Stimulated activated CD8-positive, alpha-beta memory T cell treated with anti-CD3 and anti-CD28 coated beads, Interleukin-15, amount 100 ng/mL, for 48 hours (primary cell): ENCODE data around the gene ASF1B.
A peak's percentile ranks its signal among the peaks of the same experiment; 100 is the strongest.
"Not testable (repeated sequence)": the region's sequence is repeated elsewhere in the genome, so short reads cannot be mapped to it uniquely, and the experiment has no call there.

Experiments
- DNase-seq, 2 donors: peaks; one replicate each; pipeline ENCODE4 v3.0.0-alpha.2; 2020; ENCODE audit warnings: low read depth in 2 of 2

ASF1B gene

DNA sequence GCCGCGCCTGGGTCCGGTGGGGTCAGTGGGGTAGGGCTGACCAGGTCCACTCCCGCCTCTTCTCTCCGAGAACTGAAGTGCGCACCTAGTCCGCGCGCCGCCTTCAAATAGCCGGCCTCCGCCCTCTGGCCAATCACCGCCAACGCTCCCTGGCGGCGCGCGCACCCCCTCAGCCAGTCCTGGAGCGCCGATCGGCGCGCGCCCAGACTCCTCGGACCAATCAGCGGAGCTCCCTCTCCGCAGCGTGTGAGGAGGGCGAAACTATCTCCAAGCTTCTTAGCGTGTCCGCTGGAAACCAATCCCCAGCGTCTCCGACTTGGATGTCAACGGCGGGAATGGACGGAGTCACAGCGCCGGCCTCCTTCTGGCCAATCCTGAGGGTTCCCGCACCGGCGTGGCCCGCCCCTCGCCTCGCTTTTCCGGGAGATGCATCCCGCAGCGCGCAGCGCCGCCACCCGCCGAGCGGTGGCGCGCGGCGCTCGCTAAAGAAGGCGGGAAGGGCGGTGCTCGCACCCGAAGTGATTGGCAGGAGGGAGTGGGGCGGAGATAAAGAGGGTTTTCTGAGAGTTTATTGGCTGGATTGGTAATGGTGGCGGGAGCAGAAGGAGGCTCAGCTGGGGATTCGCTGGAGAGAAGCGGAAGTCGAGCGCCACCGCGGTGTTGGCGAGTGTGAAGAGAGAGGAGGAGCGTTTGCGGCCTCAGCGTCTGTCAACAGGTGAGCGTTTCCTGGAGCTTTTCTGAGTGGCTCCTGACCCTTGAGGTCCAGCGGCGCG, at the start of gene ASF1B:
TSS of gene ASF1B (minus strand) at position 81 of the 773 bp plus-strand sequence. CDS start 133 bp downstream, outside the sequence.
- peak; percentile 97 to 98 for DNase-seq

DNA sequence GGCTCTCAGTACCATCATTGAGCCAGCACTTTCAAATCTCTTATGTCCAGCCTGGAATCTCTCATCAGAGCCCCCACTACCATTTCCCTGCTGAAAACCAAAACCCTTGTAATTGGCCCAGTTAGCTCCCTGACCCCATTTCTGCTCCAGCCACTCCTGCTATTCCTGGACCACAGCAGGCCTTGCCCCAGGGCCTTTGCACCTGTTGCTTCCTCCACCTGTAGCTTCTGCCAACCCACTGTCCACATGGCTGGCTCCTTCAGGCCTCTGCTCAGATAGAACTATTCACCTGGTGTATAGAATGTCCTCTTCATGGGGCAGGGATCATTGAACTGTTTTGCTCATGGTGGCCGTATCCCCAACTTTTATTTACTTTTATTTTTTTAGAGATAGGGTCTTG, 49.3 kb upstream of the ASF1B start:
- DNase-seq: not testable (repeated sequence)

DNA sequence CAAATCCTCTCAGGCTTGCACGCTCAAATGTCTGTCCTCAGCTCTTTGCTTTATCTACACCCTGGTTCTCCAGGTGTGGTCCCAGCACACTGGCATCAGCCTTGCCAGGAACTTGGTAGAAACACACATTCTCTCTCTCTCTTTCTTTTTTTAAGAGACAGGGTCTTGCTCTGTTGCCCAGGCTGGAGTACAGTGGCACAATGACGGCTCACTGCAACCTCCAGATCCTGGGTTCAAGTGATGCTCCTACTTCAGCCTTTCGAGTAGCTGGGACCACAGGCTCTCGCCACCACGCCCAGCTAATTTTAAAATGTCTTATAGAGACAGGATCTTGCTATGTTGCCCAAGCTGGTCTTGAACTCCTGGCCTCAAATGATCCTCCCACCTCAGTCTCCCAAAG, 48.8 kb upstream of the ASF1B start:
- DNase-seq: no peak

DNA sequence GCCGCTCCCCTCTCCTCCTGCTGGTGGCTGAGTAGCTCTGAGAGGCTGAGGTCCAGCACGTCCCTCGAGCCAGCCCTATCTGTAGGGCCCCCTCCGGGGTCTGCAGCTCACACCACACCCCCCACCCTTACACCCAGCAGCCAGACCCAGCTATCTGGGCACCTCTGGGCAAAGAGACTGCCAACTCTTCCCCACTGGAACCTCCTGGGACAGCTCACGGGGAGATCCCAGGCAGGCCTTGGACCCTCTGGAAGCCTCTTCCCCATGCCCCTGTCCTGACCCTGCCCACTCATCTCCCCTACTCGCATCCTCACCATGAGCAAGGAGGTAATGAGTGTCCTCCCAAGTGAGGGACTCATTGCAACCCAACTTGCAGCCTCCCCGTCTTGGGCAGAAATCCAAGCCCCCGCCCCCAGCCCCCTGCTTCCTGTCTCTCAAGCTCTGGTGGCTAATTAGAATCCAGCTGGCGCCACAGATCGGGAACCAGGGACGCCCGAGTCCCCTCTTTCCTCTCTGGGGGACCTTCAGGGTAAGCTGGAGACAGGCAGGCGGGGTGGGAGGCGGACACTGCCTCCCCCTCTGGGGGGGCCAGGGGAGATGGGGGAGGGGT, 47.5 kb upstream of the ASF1B start:
- DNase-seq: no peak

DNA sequence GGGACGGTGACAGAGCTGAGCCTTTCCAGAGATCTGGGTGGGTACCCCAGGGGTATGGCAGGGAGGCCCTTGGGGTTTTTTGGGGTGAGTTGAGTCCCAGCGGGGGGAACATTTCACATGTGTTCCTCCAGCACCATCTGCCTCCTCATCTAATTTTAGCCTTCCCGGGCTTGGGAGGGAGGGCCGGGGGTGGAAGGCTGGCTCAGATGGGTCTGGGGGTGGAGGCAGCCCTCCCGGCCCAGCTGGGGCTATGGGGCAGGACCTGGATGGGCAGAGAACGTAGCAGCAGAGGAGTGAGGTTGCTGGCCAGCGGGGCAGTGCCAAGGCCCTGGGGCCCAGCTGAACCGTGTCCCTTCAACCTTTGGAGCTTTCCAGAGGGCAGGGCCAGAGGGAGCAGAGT, 46.1 kb upstream of the ASF1B start:
- no peak for DNase-seq

DNA sequence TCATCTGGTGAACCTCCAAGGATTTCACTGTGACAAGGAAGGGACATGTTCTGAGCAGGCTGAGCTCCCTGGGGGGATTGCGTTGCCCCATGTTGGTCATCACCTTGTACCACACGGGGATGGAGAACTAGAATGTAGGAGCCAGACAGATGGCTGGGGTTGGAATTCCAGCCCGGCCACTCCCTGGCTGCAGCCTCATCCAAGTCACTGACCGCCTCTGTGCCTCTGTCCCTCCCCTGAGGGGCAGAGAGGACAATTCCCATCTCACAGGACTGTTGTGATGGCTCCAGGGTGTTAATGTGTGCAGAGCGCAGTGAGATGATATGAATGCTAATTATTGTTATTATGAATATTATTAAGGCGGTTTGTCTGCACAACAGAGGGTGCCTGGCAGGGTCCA, 45.5 kb upstream of the ASF1B start:
- DNase-seq: no peak

DNA sequence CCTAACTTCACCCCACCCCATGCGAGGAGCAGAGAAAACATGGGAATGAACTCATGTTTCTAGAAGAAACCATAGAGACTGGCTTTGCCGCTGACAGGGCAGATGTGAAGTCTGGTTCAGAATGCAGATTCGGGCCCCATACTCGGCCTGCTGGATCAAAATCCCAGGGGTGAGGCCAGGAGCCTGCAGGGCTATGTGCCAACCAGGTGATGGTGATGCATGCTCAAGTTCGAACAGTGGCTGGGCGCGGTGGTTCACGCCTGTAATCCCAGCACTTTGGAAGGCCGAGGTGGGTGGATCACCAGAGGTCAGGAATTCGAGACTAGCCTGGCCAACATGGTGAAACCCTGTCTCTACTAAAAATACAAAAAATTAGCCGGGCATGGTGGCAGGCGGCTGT, 44.8 kb upstream of the ASF1B start:
- DNase-seq: not testable (repeated sequence)

DNA sequence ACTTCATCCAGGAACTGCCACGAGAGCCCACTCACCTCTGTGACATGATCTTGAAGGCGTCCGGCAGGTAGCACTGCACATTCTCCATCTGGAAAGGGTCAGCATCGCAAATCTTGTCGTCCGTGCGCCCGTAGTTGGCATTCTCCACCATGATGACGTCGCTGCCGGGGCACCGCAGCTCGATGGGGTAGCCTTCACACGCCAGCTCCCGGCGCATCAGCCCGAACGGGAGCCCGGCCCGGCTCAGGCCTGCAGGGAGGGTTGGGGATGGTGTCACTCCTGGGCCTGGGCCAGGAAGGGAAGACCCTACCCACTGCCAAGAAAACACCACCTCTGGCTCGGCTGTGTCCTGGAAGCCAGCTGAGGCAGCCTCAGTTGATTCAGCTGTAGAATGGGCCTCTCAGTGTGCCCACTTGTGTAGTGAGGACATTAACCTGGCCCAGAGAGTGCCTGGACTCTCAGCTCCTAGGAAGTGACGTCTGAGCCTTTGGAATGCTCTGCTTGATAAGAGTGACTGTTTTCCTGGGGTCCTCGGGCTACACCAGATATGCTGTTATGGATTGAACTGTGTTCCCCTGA, 41.2 kb upstream of the ASF1B start:
- DNase-seq: no peak

DNA sequence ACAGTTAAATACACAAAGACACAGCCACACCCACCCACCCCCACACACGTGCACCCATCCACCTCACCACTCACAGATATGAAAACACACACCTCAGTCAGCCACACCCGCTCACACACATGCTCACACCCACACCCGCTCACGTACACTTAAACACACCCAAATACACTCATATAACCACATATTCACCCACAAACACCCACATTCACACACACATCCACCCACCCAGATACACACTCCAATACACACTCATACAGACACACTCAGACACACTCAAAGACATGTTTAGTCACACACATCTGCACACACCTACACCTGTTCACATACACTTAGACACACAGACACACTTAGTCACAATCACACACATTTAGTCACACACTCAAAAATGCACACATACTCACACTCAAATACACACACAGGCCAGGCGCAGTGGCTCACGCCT, 39.0 kb upstream of the ASF1B start:
- DNase-seq: no peak

DNA sequence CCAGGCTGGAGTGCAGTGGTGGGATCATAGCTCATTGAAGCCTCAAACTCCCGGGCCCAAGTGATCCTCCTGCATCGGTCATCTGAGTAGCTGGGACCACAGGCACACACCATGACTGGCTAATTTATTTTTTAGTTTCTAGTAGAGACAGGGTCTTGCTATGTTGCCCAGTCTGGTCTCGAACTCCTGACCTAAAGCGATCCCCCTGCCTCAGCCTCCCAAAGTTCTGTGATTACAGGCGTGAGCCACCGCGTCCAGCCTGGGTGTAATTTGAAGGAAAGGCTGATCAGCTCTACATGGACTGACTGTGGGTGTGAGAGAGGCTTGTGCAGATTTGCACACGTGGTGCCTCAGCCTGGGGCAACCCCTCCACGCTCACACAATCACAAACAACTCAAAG, 38.5 kb upstream of the ASF1B start:
- DNase-seq: no peak

DNA sequence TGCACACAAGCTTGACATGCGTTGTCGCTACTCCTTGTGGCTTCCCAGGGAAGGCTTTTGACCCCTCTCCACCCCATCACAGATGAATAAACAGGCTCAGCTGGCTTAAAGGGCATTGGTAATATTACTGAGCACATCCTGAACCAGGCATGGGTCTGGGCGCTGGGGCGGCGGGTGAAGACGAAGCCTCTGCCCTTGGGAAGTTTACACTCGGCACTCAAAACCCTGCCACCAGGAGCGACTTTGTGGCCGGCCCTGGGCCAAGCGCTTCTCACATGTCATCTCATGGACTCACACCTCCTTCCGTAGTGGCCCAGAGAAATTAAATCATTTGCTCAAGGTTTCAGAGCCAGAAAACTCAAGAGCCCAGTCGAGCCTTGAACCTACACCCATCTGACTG, 32.6 kb upstream of the ASF1B start:
- DNase-seq: no peak

DNA sequence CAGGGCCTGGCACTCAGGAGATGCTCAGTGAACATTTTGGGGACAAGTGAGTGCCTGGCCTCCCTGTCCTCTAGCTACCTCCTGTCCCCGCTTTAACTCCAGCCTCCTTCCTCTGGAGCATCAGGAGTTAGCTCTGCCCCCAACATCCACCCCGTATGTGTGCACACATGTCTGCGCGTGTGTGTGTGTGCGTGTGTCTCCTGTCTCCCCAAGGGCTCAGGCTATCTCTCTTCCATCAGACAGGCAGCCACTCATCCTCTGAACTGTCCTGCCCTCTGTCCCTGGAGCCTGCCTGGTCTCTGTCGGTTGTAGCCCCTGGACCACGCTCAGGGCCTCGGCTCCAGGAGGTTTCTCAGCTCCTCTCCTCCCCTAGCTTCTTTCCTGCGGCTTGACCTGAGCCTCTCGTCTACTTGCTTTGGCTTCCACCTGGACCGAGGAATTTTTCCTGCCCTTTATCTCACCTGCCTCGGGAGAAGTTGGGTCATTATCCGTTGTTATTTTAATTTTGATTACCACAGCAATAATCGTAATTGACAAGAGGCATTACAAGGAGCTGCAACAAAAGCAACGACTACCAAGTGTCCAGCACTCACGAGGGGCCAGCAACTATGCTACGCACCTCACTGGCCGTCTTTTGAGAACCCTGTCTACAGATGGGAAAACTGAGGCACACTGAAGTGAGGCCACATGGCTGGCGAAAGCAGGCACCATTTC, 32.0 kb upstream of the ASF1B start:
- no peak for DNase-seq

DNA sequence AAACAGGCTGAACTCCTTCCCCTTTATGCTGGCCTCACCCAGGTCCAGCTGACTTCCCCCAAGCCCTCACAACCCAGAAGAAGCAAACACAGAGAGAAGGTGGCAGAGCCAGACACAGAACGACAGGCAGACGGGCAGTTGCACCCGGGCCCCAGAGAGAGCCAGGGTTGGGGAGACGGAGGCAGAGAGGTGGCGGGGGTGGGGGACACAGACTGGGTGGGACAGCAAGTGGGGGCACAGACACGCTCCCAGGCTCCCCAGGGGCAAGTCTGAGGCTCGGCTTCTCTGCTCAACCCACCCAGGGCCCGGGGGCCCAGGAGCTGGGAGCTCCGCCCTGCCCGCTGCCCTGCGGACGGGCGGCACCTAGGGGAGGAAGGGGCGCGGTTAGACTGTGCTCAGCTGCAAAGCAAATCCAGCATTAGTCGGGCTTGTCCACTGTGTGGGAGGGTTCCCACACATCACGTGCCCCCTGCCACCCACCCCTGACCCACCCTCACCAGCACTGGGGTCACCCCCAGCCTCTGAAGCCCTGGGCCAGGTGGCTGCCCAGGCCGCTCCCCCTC, 31.3 kb upstream of the ASF1B start:
- no peak for DNase-seq

DNA sequence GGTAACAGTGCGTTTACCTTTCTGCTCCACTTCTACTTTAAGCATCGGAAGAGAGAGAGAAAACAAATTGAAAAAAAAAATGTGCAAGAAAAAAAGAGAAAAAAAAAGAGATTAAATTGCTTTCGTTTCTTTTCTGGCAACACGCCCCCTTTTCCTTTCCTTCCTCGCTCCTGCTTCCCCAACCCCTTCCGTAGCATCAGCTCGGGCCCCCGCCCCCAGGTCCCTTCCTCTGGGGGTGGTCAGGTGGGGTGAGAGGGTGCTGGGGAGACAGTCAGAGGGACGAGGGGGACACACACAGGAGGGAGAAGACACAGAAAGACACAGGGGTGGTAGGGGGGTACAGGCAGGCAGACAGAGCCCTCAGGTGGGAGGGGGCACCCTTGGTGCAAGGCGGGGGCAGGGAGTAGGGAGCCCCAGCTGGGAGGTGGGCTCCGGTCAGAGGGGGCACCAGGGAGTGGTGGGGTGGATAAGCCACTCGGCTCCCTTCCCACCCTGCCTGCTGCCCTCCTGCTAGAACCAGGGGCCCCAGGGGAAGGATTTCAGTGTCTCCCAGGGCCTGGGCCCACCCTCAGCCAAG, 30.7 kb upstream of the ASF1B start:
- no peak for DNase-seq

DNA sequence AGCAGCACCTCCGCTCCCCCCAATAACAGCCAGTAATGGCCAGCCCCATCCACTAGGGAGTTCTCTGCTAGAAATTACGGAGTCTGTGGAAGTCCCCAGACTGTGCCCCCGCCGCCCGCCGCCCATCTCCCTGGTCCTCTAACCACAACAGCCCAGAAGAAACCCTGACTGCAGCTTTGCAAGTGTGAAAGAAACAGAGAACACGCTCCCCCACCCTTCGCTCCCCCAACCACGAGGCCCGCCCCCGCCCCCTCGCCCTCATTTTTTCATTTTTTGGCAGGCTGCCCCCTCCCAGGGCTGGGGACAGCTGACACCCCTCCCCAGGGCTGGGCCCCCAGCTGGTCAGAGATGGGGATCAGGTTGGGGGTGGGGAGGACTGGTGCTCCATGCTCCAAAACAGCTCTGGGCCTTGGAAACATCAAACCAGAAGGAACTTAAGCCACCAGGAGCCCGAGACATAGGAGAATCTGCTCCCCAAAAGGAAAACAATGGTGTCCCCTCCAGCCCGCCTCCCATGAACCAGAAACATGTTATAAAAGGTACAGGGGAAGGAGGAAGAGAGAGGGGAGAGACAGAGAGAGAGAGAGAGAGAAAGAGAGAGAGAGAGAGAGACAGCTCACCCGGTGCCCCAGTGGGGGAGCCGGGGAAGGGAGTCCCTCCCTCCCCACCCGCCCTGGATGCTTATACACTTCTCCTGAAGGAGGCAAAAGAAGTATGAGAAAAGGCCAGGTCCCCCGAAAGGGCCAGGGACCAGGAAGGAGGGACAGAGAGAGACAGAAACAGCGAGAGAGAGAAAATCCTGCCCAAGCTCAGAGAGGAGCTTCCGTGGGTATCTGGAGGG, 29.8 kb upstream of the ASF1B start:
- no peak for DNase-seq

DNA sequence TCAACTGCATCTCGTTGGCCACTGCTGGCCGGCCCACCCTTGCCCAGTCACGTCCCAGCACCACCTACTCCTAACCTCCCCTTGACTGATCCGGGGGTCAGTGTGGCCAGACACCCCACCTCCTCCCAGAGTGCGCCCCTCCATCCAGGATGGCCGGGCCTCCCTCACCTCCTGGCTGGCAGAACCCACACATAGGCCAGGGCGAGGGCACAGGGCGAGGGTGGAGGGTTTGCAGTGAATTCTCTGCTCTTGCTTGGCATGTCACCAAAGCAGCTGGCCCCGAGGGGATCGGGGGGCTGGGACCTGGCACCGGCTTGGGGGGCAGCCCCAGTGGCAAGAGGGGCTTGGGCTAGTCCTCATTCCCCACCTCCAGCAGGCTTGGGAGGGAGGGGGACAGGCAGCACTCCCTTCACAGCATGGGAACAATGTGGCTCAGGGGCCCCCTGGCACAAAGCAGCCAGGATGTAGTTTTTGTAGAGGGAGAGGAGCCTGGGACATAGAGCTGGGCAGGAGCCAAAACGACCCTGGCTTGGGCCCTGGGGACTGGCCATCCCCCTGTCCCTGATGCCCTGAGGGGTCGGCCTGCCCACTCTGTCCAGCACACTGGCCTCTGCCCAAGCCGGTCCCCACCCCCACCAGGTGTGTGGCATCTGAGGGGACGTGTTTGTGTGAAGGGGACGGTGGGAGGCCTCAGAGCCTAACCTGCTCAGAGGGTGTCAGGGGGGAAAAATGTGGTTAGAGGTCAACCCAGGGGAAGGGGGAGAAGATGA, 28.5 kb upstream of the ASF1B start:
- DNase-seq: no peak

DNA sequence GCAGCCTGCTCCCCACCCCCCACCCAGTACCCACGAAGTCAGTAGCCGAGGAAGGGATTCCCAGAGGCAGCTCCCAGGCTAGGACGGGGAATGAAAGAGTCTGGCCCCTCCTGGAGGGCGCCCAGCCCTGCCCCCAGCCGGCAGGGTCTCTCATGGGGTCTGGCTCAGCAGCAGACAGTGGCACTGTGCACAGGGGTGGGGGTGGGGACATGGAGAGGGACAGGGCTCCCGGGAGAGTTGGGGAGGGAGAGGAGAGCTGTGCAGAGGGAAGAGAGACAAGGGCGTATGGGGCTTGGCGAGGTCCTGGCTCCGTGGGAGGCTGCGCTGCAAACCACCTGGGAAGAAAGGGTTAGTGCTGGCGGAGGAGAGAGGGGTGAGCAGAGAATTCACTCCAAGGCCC, 27.7 kb upstream of the ASF1B start:
- DNase-seq: no peak

DNA sequence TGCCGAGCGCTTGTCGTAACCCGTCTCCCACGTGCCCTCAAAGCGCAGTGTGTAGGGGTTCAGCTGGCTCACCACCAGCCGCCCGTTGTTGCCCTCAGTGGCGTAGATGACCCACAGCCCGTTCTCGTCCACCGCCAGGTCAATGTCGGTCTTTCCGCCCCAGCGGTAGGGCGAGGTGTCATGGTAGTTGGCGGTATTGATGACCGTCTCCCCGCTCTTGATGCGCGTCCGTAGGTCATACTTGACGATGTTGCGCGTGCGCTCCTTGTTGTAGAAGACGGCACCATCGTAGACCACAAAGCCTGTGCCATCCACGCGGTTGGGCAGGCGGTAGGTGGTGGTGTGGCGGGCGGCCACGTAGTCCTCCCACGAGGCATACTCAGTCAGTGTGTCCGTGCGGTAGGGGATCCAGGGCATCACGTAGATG, 26.5 kb upstream of the ASF1B start:
- no peak for DNase-seq

DNA sequence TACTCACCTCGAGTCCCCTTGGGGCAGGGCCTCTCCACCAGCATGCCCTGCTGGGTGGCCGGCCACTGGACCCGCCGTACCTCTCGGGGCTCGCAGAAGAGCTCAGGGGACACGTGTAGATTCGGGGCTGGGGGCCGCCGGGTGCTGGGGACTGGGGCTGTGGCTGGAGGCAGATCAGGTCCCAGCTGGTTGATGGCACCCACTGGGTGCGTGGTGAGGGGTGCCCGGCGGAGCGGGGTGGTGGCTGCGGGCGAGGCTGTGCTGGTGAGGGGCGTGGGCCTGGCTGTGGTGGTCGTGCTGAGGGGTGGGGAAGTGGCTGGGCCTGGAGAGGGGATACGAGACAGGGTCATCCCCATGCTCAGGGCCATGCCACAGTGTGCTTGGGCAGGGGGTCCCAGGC, 24.9 kb upstream of the ASF1B start:
- no peak for DNase-seq
